Loucy (cell line): ENCODE measurements around the gene RASSF10.

ENCODE experiments used
- H2AFZ ChIP-seq: fragments of 200-600 bp; sonication (generic); 2 replicates; pipeline ENCODE4 v1.6.0; 2016; ENCODE audit warnings: antibody characterized with exemption, mild to moderate bottlenecking, low read length, moderate library complexity
- H3F3A ChIP-seq: fragments of 200-600 bp; 2 replicates; pipeline ENCODE4 v1.6.0; 2016; ENCODE audit warnings: antibody characterized with exemption, low read depth, mild to moderate bottlenecking
- H3K27me3 ChIP-seq: fragments of 200-600 bp; sonication (generic); 2 replicates; pipeline ENCODE4 v1.6.1; 2014; ENCODE audit warnings: low read length, mild to moderate bottlenecking; ENCODE audit not compliant: insufficient read depth, poor library complexity, severe bottlenecking
- H3K36me3 ChIP-seq: fragments of 200-600 bp; sonication (generic); 2 replicates; pipeline ENCODE4 v1.6.1; 2016; ENCODE audit warnings: low read length; ENCODE audit not compliant: insufficient read depth
- H3K4me1 ChIP-seq: fragments of 200-600 bp; sonication (generic); 2 replicates; pipeline ENCODE4 v1.5.1; 2014; ENCODE audit warnings: low read length, mild to moderate bottlenecking; ENCODE audit not compliant: insufficient read depth, poor library complexity, severe bottlenecking
- H3K4me2 ChIP-seq: fragments of 200-600 bp; sonication (generic); 2 replicates; pipeline ENCODE4 v1.6.0; 2014; ENCODE audit warnings: antibody characterized with exemption, low read length, low read depth, mild to moderate bottlenecking; ENCODE audit not compliant: poor library complexity, severe bottlenecking
- H3K4me3 ChIP-seq: fragments of 200-600 bp; sonication (generic); 2 replicates; pipeline ENCODE4 v1.5.1; 2014; ENCODE audit warnings: low read length, mild to moderate bottlenecking, mixed read lengths; ENCODE audit not compliant: poor library complexity, severe bottlenecking
- H3K79me2 ChIP-seq: fragments of 200-600 bp; sonication (generic); 2 replicates; pipeline ENCODE4 v1.6.1; 2014; ENCODE audit warnings: low read length; ENCODE audit not compliant: insufficient read depth
- H3K9ac ChIP-seq: fragments of 200-600 bp; sonication (generic); 2 replicates; pipeline ENCODE4 v1.6.0; 2014; ENCODE audit warnings: mild to moderate bottlenecking, low read depth, low read length, moderate library complexity; ENCODE audit not compliant: poor library complexity, severe bottlenecking
- H3K9me2 ChIP-seq: fragments of 200-600 bp; sonication (generic); replicated peaks from 2 replicates; pipeline ENCODE4 v1.6.1; 2016; ENCODE audit warnings: low read depth, low read length, mixed read lengths
- H3K9me3 ChIP-seq: fragments of 200-600 bp; sonication (generic); 2 replicates; pipeline ENCODE4 v1.6.1; 2014; ENCODE audit warnings: mild to moderate bottlenecking, antibody characterized with exemption, low read length, low read depth; ENCODE audit not compliant: insufficient read depth
- H4K20me1 ChIP-seq: fragments of 200-600 bp; sonication (generic); 2 replicates; pipeline ENCODE4 v1.6.0; 2014; ENCODE audit warnings: antibody characterized with exemption, low read length, mild to moderate bottlenecking; ENCODE audit not compliant: insufficient read depth, poor library complexity, severe bottlenecking
- EZH2phosphoT487 ChIP-seq: fragments of 200-600 bp; IDR thresholded peaks from 2 replicates; pipeline ENCODE4 v1.6.1; 2018; ENCODE audit warnings: antibody characterized with exemption, mild to moderate bottlenecking, moderate library complexity, borderline replicate concordance
- TF ChIP-seq, protein P1 (sequence below): fragments of 200-600 bp; sonication (generic); conservative IDR thresholded peaks from 2 replicates; pipeline ENCODE4 v1.5.1; 2014; ENCODE audit warnings: mild to moderate bottlenecking, antibody characterized with exemption, low read length

The RASSF10 gene

DNA sequence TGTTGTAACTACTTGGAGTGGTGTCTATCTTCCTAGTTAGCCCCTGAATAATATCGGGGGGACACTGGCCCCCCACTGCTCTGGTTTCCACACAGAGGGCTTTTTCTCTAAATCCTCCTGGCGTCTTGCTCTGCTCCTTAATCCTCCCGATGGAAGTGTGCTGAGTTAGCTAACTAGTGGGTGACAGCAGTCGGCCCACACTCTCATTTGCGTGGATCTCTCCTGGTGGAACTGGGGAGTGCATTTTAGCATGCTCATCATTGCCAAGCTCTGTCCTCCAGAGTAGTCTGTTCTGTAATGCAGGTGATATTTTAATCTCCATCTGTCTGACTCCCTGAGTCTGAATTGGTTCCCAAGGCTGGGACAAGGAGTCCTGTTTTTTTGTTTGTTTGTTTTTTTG is 46.1 kb upstream of the RASSF10 start:
- Histone ChIP-seq H3K27me3 (no peaks in the 10 kb centered on the region), H3K9me3 (no peaks in the 10 kb centered on the region), H3K36me3 (no peaks in the 10 kb centered on the region), H3K4me1 (no peaks in the 10 kb centered on the region), H2AFZ (no peak overlapping the region), H3K79me2 (no peaks in the 10 kb centered on the region), H3K9me2 (no peaks in the 10 kb centered on the region), H3F3A (no peaks in the 10 kb centered on the region), H4K20me1 (no peaks in the 10 kb centered on the region), H3K9ac (no peak overlapping the region), H3K4me2 (no peak overlapping the region), H3K4me3 (no peak overlapping the region)
- no peak for TF ChIP-seq EZH2phosphoT487
- TF ChIP-seq, protein P1, sequence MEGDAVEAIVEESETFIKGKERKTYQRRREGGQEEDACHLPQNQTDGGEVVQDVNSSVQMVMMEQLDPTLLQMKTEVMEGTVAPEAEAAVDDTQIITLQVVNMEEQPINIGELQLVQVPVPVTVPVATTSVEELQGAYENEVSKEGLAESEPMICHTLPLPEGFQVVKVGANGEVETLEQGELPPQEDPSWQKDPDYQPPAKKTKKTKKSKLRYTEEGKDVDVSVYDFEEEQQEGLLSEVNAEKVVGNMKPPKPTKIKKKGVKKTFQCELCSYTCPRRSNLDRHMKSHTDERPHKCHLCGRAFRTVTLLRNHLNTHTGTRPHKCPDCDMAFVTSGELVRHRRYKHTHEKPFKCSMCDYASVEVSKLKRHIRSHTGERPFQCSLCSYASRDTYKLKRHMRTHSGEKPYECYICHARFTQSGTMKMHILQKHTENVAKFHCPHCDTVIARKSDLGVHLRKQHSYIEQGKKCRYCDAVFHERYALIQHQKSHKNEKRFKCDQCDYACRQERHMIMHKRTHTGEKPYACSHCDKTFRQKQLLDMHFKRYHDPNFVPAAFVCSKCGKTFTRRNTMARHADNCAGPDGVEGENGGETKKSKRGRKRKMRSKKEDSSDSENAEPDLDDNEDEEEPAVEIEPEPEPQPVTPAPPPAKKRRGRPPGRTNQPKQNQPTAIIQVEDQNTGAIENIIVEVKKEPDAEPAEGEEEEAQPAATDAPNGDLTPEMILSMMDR = no peak

DNA sequence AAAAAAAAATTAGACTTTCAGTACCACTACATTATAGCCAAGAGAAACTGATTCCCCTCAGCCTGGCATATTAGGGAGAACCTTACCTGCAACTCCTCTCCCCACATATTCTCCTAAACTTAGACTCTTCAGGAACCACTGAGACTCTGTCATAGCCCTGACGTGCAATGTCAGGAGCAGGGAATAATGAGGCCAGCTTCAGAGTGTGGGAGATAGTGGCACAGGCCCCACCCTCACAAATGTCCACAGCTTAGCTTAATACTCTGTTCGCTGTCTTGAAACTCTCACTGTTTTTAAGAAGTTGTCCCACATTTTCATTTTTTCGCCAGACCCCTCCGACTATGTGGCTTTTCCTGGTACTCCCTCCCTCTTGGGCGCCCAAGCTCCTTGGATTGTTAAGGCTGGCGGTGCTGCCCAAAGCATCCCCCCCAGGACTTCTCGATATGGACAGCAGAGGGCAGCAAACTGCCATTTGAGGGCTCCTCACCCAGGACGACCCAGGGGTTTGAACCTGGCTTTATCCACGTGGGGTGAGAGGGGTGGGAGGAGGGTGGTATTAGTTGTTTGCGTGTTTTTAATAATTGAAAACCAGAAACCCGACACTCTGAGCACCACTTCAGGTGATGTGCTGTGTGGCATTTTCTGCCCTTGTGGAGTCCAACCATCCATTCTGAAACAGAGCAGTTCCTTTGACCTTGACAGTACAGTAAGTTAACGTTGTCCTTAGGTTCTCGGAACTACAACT is 45.2 kb upstream of the RASSF10 start:
- Histone ChIP-seq H4K20me1 (no peaks in the 10 kb centered on the region), H3K79me2 (no peaks in the 10 kb centered on the region), H3K36me3 (no peaks in the 10 kb centered on the region), H3K4me2 (no peak overlapping the region), H3K4me3 (no peak overlapping the region), H3K9me2 (no peaks in the 10 kb centered on the region), H3K9me3 (no peaks in the 10 kb centered on the region), H3K9ac (no peak overlapping the region), H3F3A (no peaks in the 10 kb centered on the region), H3K4me1 (no peaks in the 10 kb centered on the region), H2AFZ (no peak overlapping the region), H3K27me3 (no peaks in the 10 kb centered on the region)
- TF ChIP-seq, protein P1 = peak; percentile 89
- no peak for TF ChIP-seq EZH2phosphoT487

DNA sequence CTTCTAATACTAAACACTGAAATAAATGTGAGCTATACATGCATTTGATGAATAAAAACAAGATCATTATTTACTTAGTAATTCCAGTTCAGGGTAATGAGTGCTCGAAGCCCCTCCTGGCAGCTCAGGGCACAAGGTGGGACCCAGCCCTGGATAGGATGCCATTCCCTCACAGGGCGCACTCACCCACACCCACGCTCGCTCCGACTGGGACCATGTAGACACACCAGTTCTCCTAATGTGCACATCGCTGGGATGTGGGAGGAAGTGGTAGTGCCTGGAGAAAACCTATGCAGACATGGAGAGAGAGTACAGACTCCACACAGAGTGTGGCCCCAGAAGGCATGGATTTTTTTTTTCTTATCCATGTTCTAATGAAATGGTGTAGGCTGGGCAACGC is 44.5 kb upstream of the RASSF10 start:
- H3K9ac ChIP-seq = no peak overlapping the region
- TF ChIP-seq, protein P1 = no peak
- no peak for TF ChIP-seq EZH2phosphoT487

More for the DNA sequence above, 44.5 kb upstream of the RASSF10 start:
- H3K9me2 ChIP-seq = no peaks in the 10 kb centered on the region
- H3K4me3 ChIP-seq = no peak overlapping the region
- no peaks in the 10 kb centered on the region for H3K27me3 ChIP-seq
- no peaks in the 10 kb centered on the region for H3K79me2 ChIP-seq
- H3K4me1 ChIP-seq = no peaks in the 10 kb centered on the region
- H3K36me3 ChIP-seq = no peaks in the 10 kb centered on the region
- no peak overlapping the region for H3K4me2 ChIP-seq
- no peaks in the 10 kb centered on the region for H3F3A ChIP-seq
- no peaks in the 10 kb centered on the region for H3K9me3 ChIP-seq
- no peak overlapping the region for H2AFZ ChIP-seq
- no peaks in the 10 kb centered on the region for H4K20me1 ChIP-seq
